Breast epithelium (tissue), 4 donors: ENCODE results near the gene ACER3. TPM values are rescaled to one million over a fixed set of nuclear protein-coding genes. Genes with fewer than 3 reads are reported as not detected.
"Not testable (repeated sequence)": the region's sequence is repeated elsewhere in the genome, so short reads cannot be mapped to it uniquely, and the experiment has no call there.

Experiments used
- DNase-seq, 2 donors: peaks; one replicate each; pipeline ENCODE4 v3.0.0-alpha.2; 2019; ENCODE audit warnings: low spot score in 2 of 2
- H3K27ac ChIP-seq, 2 donors: fragments of 200-600 bp; sonication (generic) in 1 of 2; one replicate each; pipeline ENCODE4 v1.5.1; 2016 to 2019; ENCODE audit warnings: mild to moderate bottlenecking in 1 of 2
- H3K27me3 ChIP-seq, 2 donors: fragments of 200-600 bp; sonication (generic) in 1 of 2; one replicate each; pipeline versions ENCODE4 v1.5.1 to v1.6.0; 2017 to 2019; ENCODE audit warnings: control low read depth in 1 of 2, mild to moderate bottlenecking in 1 of 2
- H3K36me3 ChIP-seq: fragments of 200-600 bp; one replicate; pipeline ENCODE4 v1.5.1; 2019
- H3K4me1 ChIP-seq, 2 donors: fragments of 200-600 bp; sonication (generic); one replicate each; pipeline ENCODE4 v1.5.1; 2016 to 2019; ENCODE audit warnings: control low read depth in 1 of 2
- H3K4me3 ChIP-seq, 3 donors: fragments of 200-600 bp; sonication (generic); 1 replicate in 2 of 3; 2 replicates in 1 of 3; pipeline ENCODE4 v1.5.1; 2016 to 2019; ENCODE audit warnings: mild to moderate bottlenecking in 3 of 3, moderate library complexity in 2 of 3
- H3K9me3 ChIP-seq, 2 donors: fragments of 200-600 bp; sonication (generic) in 1 of 2; one replicate each; pipeline ENCODE4 v1.5.1; 2016 to 2019; ENCODE audit warnings: control low read depth in 1 of 2
- POLR2A ChIP-seq: fragments of 450-650 bp; IDR thresholded peaks from one replicate; pipeline ENCODE4 v1.6.1; 2016; ENCODE audit warnings: antibody characterized with exemption, mild to moderate bottlenecking, moderate library complexity
- POLR2AphosphoS5 ChIP-seq, 3 donors: sonication (generic); formaldehyde crosslinking; IDR thresholded peaks; one replicate each; pipeline ENCODE4 v1.6.1; 2017; ENCODE audit warnings: antibody characterized with exemption in 3 of 3
- intact Hi-C: fragments of 100-400 bp; cut with DNase I; formaldehyde crosslinking; loops from one replicate; pipeline ENCODE4 v1.15.1; 2023; ENCODE audit warnings: low total_unique reads
- total RNA-seq, 3 donors: library from RNA; depleted of rRNA; stranded (reverse); fragments of >200 nt; gene quantifications; one replicate each; pipeline ENCODE4 v1.1.0, GENCODE V29; 2016
- TF ChIP-seq, protein P1 (sequence below), 3 donors: fragments of 450-650 bp; IDR thresholded peaks; one replicate each; pipeline ENCODE4 v1.5.1; 2016 to 2017; ENCODE audit warnings: antibody characterized with exemption in 3 of 3, mild to moderate bottlenecking in 3 of 3, moderate library complexity in 3 of 3

Gene ACER3
- total RNA-seq, 3 donors from 2014 or later: 8.2 to 35.2 (median 12.9) TPM

DNA sequence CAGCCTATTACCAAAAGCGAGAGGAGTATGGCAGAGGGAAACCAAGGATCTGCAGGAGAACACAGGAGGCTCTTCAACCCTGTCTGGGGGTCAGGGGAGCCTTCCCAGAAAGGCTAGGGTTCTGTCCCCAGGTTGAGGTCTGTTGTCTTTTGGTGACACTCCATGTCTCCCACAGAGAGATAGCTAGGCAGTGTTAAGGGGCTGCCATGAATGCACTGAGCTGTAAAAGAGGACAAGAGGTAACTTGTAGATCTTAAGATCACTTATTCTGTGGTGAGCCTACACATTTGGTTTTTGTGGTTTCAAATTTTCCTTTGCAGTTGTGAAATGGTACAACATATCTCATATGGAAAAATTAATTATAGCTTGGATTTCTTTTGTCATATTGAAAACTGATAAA, 6.0 kb upstream of the ACER3 start:
- DNase-seq: no peak
- Histone ChIP-seq H3K4me1 (peaks cover 0 to 8% of the 10 kb centered on the region in 2 donors), H3K27ac (no peak overlapping the region), H3K4me3 (no peak overlapping the region), H3K9me3 (no peaks in the 10 kb centered on the region), H3K36me3 (no peaks in the 10 kb centered on the region), H3K27me3 (no peaks in the 10 kb centered on the region)
- TF ChIP-seq, protein P1, sequence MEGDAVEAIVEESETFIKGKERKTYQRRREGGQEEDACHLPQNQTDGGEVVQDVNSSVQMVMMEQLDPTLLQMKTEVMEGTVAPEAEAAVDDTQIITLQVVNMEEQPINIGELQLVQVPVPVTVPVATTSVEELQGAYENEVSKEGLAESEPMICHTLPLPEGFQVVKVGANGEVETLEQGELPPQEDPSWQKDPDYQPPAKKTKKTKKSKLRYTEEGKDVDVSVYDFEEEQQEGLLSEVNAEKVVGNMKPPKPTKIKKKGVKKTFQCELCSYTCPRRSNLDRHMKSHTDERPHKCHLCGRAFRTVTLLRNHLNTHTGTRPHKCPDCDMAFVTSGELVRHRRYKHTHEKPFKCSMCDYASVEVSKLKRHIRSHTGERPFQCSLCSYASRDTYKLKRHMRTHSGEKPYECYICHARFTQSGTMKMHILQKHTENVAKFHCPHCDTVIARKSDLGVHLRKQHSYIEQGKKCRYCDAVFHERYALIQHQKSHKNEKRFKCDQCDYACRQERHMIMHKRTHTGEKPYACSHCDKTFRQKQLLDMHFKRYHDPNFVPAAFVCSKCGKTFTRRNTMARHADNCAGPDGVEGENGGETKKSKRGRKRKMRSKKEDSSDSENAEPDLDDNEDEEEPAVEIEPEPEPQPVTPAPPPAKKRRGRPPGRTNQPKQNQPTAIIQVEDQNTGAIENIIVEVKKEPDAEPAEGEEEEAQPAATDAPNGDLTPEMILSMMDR (IDR thresholded peaks at IDR 0.05): no peak
- TF ChIP-seq POLR2AphosphoS5 (IDR thresholded peaks at IDR 0.05): no peak
- no peak for TF ChIP-seq POLR2A
- intact Hi-C loops: no loop called here

DNA sequence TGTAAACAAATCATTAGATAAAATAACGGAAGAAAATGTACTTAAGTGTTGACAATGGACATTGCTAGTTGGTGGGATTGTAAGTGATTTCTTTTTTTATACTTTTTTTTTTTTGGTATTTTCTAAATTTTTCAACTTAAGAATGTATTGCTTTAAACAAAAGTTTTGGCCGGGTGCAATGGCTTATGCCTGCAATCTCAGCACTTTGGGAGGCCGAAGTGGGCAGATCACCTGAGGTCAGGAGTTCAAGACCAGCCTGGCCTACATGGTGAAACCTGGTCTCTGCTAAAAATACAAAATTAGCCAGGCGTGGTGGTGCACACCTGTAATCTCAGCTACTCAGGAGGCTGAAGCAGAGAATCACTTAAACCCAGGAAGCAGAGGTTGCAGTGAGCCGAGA, 5.0 kb upstream of the ACER3 start:
- H3K9me3 ChIP-seq, H3K36me3 ChIP-seq, H3K4me1 ChIP-seq, H3K4me3 ChIP-seq, intact Hi-C loops, H3K27me3 ChIP-seq, H3K27ac ChIP-seq, DNase-seq: not testable (repeated sequence)

DNA sequence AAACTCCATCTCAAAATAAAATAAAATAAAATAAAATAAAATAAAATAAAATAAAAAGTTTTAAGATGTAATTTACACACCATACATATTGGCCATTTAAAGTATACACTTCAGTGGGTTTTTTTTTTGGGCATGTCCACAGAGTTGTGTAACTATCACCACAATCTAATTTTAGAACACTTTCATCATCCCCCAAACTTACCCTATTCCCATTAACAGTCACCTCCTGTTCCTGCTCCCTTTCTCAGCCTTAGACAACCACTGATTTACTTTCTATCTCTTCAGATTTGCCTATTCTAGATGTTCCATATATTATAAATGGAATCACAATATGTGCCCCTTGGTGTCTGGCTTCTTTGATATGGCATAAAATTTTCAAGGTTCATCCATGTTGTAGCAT, 4.6 kb upstream of the ACER3 start:
- no peaks in the 10 kb centered on the region for H3K36me3 ChIP-seq
- no peak for TF ChIP-seq POLR2A
- TF ChIP-seq POLR2AphosphoS5 (IDR thresholded peaks at IDR 0.05): no peak
- TF ChIP-seq, protein P1 (IDR thresholded peaks at IDR 0.05): no peak
- H3K27ac ChIP-seq: no peak overlapping the region
- no peaks in the 10 kb centered on the region for H3K27me3 ChIP-seq
- H3K4me3 ChIP-seq: no peak overlapping the region
- intact Hi-C loops: no loop called here
- no peaks in the 10 kb centered on the region for H3K4me1 ChIP-seq
- no peak for DNase-seq
- H3K9me3 ChIP-seq: no peaks in the 10 kb centered on the region

DNA sequence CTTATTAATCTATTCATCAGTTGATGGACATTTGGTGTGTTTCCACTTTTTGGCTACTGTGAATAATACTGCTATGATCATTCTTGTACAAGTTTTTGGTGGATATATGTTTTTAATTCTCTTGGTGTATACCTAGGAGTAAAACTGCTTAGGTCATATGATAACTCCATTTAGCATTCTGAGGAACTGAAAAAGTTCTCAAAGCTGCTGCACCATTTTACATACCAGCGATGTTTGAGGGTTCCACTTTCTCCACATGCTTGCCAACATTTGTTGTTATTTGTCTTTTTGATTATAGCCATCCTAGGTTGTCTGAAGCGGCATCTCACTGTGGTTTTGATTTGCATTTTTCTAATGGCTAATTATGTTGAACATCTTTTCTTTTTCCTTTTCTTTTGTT, 4.1 kb upstream of the ACER3 start:
- TF ChIP-seq, protein P1 (IDR thresholded peaks at IDR 0.05): no peak
- TF ChIP-seq POLR2AphosphoS5 (IDR thresholded peaks at IDR 0.05): no peak
- TF ChIP-seq POLR2A: no peak
- intact Hi-C loops: no loop called here
- H3K9me3 ChIP-seq: no peaks in the 10 kb centered on the region

DNA sequence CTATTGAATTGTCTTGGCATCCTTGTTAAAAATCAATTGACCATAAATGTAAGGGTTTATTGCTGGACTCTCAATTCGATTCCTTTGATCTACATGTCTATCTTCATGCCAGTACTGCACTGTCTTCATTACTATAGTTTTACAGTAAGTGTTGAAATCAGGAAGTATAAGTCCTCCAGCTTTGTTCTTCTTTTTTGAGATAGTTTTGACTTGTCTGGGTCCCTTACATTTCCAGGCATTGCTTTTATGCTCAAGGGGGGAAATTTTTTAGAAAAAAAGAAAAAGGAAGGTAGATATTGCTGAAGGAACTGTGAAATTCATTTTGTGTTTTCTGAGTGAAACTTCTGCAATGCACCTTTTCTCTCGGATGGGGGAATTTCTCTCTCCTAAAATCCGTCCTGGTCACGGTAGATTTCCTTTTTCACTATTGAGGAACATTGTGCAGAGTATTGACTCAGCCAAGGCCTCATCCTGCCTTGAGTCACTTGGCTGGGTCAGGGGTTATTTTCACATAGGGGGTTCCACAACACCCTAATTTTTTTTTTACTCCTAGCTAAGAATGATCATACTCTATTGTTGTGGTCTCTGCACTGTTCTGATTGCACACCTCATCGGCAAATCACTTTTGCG, 2.8 kb upstream of the ACER3 start:
- Histone ChIP-seq H3K4me1 (no peaks in the 10 kb centered on the region), H3K4me3 (no peak overlapping the region), H3K27ac (no peak overlapping the region), H3K9me3 (no peaks in the 10 kb centered on the region), H3K36me3 (no peaks in the 10 kb centered on the region), H3K27me3 (no peaks in the 10 kb centered on the region)
- TF ChIP-seq POLR2AphosphoS5 (IDR thresholded peaks at IDR 0.05) (no peak), POLR2A (no peak)
- TF ChIP-seq, protein P1 (IDR thresholded peaks at IDR 0.05): no peak
- intact Hi-C loops: no loop called here
- no peak for DNase-seq

More for the DNA sequence above, 4.1 kb upstream of the ACER3 start:
- H3K27ac ChIP-seq: no peak overlapping the region
- H3K36me3 ChIP-seq: no peaks in the 10 kb centered on the region
- no peaks in the 10 kb centered on the region for H3K4me1 ChIP-seq
- H3K4me3 ChIP-seq: no peak overlapping the region
- no peaks in the 10 kb centered on the region for H3K27me3 ChIP-seq
- DNase-seq: no peak
